GM18517 (cell line): Measurements from ENCODE around the gene PKP1.

Experiments used
- ATAC-seq: cut with Tn5 transposase; IDR thresholded peaks from one replicate; pipeline ENCODE4 v1.9.1; 2021; ENCODE audit warnings: mild to moderate bottlenecking, moderate library complexity; ENCODE audit not compliant: unreplicated experiment

The PKP1 gene

DNA sequence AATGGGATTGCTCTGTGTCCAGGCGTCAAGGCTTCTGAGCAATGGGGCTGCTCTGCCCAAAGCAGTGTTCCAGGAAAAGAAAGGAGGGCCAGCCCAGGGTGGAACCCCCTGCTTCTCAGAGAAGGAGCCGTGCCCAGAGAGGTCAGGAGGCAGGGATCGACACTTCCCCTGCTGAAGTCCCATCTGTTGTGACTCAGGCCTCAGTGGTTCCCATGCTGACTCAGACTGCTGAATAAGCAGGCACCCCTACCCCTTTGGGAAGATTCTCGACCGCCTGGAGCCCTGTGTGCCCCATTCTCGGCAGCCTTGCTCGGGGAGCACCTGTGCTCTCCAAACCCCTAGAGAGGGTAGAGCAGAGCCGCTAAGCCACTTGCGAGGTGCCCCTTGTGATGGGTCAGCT, 23.9 kb downstream of the PKP1 start:
- ATAC-seq: no peak

DNA sequence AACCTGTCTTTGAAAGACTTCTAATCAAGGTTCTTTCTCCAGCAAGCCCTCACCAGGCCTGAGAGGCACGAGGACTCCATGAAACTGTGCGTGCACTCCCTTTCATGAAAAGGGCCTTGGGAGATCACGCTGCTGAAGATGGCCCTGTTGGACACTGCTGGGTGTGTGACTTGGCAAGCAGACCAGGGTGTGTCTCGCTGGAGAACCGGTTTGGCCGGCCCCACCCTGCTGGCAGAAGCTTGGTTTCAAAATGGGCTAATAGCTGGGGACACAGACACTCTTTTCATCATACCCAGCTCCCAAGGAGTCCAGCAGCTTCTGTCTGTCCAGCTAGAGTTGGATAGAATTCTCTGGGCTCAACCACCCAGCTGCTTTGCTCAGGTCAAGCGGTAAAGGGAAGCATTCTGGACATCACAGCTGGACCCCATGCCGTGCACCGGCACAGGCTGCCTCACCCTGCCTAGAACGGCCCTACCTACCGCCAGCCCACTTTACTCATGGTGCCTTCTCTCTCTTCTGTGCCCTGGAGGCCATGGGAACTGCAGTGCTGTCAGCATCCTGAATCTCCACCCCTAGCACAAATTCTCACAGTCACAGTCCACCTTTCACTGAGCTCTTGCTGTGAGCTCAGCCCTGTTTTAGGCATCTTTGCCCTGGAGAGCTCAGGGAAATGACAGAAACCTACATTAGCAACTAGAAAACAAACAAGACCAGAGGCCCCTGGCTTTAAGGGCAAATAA, 24.6 kb downstream of the PKP1 start:
- no peak for ATAC-seq

DNA sequence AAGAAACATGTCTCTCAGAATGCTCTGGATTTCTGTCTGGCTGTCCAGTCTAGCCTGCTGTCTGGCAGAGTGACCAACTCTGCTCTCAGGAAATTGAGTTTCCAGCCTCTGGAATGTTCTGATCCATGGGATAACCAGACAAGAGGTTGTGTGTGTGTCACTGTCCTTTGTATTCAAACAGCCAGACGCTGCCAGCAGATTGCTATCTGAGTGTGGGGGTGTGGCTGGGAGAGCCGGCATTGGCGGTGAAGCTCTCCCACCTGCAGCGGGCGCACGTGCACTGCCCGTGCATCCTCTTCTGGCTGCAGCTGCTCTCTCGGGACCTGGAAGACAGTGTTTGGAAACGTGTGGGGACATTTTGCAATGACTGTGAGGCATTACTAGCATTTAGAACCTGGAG, 26.1 kb downstream of the PKP1 start:
- no peak for ATAC-seq

DNA sequence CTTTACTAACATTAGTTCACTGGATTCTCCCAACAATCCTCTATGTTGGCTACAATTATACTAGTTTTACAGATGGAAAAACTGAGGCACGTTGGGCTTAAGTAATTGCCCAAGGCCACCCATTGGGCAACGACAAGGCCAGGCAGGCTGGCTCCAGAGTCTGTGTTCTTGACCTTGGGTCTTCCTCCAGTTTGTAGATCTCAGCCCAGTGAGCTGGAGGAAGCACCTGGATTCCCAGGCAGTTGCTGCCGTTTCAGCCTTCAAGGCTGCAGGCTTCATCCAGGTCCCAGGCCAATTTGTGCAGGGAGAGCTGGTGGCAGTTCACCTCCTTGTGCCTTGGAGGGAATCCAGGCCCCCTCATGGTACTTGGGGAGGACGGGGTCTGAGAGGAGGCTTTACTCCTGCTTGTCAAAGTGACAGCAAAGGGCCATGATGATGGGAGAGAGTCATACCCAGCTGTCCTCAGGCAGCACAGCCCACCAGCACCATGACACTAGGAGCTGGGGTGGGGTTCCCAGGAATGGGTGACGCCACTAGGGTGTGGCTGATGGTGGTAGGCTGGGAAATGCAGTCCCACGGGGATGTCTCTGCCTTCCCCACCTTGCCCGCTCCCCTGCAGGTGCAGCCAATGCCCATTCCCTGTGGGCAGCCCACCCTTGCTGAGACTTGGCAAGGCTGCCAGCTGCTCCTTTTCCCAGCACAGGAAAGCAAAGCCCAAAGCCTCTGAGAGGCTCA, 27.1 kb downstream of the PKP1 start:
- no peak for ATAC-seq

DNA sequence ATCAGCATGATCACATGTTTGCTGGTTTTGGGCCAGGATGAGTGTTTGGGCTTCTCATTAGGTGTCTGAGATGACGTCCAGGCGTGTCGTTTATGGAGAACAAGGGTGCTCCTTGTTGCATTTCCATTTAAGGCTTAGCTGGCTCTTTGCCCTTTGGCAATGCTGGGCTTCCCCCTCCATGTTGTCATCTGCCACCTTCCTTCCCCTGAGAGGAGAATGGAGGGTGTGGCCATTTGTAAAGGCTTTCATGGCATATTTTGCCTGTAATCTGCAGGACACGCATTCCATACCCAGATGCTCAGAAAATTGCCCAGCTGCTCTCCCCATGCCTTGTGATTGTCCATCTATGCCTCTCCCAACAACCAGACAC, 27.7 kb downstream of the PKP1 start:
- ATAC-seq: no peak

DNA sequence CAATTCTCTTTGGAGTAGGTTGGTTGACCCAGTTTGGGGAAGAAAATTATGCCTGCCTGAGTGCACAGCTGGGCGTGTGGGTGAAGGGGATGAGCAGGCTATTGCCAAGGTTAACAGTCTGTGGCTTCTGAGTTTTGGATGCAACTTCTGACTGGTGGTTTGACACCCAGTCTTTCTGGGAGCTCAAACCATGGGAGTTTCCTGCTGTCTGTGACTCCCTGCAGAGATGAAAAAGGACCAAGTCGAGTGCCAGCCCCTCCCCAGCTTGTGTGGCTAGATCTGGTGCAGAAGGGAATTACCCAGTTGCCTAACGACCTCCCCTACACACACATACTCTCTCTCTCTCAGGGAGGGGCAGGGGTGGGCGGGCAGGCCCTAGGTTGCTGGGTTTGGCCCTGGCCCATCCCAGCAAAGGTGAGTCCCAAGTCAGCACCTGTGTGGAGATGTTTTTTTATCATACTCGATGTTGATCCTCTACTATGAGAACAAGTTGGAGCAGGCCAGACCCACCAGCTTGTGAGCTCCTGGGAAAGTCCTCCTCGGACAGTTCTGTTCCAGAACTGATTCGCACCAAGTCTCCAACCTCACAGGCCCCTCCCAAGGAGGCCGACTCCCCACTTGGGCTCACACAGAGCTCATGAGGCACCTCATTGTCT, 28.2 kb downstream of the PKP1 start:
- ATAC-seq: no peak

DNA sequence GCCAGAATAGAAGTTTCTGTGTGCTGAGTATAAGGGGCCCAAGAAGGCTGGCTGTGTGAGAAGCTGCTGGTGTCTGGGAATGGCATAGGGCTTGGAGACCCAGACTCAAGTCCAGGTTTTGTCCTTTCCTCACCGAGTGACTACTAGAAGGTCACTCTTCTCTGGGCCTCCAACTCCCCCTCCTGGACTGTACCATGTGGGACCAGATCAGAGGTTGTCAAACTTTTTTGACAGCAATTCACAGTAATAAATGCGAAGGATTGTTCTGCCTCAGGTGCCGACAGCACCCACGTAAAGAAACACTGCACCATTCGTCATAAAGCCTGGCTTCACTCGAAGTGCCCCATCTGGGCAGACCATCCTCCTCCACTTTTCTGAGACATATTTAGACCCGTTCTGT, 29.0 kb downstream of the PKP1 start:
- no peak for ATAC-seq

DNA sequence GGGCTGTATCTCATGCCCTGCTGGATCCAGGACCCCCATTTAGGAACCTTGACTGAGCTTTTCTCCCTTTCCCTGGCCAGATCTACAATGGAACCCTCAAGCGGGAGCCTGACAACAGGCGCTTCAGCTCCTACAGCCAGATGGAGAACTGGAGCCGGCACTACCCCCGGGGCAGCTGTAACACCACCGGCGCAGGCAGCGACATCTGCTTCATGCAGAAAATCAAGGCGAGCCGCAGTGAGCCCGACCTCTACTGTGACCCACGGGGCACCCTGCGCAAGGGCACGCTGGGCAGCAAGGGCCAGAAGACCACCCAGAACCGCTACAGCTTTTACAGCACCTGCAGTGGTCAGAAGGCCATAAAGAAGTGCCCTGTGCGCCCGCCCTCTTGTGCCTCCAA, 29.8 kb downstream of the PKP1 start:
- no peak for ATAC-seq

DNA sequence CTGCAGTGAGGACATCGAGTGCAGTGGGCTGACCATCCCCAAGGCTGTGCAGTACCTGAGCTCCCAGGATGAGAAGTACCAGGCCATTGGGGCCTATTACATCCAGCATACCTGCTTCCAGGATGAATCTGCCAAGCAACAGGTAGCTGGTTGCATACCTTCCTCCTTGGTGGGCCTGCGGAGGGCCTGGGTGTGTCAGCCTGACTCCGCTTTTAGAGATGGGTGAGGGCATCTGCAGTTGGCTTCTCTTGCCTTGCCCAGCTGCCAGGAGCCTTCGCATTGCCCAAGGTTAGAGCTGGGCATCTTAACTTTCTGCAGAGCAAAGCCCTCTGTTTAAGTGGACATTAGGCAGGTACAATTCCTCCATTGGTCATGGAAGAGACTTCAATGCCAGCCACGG, 33.2 kb downstream of the PKP1 start:
- no peak for ATAC-seq

DNA sequence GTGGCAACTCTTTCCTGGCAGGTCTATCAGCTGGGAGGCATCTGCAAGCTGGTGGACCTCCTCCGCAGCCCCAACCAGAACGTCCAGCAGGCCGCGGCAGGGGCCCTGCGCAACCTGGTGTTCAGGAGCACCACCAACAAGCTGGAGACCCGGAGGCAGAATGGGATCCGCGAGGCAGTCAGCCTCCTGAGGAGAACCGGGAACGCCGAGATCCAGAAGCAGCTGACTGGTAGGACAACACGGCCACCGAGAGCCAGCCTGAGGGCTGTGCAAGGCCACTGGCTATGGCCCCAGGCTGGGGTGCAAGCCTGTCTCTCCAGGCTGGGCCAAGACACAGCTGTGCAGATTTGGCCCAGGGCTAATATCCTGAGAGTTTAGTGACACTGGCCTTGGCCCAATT, 34.2 kb downstream of the PKP1 start:
- ATAC-seq: no peak

DNA sequence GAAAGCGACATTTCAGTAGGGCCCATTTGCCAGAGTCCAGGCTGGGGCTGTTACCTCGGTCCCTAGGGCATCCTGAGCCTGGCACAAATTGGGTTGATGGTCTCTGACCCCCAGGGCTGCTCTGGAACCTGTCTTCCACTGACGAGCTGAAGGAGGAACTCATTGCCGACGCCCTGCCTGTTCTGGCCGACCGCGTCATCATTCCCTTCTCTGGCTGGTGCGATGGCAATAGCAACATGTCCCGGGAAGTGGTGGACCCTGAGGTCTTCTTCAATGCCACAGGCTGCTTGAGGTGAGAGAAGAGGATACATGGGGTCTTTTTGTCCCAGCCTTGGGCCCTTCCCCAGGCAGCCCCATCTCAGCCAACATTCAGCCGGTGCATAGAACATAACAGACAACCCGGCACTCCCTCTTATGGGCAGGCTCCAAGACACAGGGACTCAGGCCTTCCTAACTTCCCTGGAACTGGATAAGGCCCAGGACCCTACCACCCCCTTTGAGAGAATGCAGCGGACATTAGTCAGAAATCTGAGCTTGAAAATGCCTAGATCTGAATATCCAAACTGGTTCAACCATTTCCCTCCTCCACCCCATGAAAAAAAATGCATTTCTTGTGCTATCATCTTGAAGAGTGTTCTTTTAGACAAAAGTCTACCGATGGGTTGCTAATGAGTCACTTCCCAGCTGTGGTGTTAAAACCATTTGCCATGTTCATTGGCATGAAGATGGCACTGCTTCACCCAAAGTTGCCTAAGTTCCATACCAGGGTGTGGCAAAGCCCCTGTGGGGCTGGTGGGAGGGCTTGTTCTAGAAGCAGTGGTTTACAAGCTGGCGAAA, 35.4 kb downstream of the PKP1 start:
- no peak for ATAC-seq

DNA sequence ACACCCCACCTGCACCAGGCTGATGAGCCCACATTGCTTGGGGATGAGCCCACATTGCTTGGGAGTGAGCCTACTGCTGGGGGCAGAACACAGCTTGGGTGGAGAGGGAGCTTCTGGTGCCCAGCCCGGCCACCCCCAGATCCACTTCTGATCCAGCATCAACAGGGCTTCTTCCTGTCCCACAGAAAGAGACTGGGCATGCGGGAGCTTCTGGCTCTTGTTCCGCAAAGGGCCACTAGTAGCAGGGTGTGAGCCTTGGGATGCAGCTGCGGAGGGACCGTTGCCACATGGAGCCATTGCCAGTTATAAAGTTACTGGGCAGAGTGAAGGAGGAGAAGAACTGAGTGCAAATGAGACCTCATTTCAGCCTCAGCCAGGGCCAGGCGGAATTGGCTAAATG, 36.3 kb downstream of the PKP1 start:
- no peak for ATAC-seq

DNA sequence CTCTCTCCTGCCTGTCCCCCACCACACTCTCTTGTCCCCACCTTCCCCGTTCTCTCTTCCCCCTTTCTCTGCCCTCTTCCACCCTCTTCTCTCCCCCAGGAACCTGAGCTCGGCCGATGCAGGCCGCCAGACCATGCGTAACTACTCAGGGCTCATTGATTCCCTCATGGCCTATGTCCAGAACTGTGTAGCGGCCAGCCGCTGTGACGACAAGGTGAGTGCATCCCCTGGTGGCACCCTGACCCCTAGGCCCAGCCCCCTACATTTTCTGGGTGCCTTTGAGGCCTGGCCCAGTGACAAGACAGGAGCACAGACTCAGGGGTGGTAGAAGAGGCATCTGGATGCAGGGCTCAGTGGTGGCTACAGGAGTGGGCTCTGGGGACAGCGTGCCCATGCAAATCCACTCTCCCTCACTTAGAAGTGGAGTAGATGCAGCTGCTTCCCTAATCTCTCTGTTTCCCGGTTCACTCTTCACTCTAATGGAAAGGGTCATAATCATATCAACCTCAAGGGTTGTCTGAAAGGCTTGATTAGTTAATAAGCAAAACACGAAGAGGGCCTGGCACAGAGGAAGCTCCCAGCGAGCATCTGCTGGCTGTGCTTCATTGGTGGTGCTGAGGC, 37.0 kb downstream of the PKP1 start:
- no peak for ATAC-seq

DNA sequence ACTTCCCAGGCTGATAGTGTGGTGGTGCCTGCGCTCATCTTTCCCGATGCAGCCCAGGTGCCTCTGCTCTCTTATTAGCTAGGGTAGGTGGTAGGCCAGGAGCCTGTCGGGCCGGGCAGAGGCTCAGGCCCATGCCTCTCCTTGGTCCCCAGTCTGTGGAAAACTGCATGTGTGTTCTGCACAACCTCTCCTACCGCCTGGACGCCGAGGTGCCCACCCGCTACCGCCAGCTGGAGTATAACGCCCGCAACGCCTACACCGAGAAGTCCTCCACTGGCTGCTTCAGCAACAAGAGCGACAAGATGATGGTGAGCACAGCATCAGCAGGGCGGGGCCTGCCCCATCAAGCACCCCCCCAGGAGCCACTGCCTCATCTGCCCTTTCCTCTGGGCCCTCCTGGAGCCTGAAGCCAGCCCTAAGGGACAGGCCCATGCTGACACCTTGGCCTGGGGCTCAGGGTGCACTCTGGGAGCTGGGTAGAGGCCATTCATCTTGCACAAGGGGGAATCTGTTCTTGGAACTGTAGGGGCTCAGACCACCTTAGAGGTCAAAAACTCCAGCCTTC, 38.6 kb downstream of the PKP1 start:
- ATAC-seq: no peak

DNA sequence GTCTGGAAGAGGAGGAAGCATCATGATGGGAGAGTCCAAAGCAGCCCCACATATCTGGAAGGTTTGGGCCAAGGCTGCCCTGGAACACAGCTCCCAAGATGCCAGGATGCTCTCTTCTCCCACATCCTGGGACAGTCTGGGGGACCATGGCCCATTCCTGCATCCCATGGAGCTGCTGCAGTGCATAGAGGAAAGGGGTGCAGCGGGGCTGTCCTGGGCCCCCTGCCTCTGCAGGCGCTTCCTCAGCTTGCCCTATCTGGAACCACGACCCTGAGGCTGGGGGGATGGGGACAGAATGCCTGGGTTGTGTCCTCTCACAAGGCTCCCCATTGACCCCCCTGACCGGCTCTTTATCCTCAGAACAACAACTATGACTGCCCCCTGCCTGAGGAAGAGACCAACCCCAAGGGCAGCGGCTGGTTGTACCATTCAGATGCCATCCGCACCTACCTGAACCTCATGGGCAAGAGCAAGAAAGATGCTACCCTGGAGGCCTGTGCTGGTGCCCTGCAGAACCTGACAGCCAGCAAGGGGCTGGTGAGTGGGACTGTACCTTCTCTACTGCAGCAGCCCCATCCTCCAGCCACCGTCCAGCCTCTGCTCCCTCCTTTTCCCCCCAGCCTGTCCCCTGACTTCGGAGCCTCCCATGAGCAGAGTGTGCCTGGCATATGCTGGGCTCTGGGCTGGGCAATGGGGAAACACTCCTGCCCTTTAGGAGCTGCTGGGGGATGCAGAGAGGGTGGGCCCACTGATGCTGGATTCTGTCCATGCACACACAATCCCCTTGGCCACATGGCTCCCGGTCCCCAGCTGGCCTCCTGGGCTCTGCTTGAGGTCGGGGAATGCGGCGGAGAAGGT, 39.6 kb downstream of the PKP1 start:
- no peak for ATAC-seq

DNA sequence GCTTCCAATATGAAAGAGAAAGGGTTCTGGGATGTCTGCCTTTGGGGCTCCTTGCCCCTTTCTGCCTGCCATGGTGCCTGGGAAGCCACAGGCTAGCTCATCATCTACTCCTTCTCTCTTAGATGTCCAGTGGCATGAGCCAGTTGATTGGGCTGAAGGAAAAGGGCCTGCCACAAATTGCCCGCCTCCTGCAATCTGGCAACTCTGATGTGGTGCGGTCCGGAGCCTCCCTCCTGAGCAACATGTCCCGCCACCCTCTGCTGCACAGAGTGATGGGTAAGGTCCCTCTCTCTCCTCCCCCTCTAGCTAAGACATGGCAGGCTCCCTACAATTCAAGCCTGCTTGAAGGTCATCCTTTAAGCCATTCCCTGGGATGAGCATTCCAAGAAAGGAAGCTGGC, 41.0 kb downstream of the PKP1 start:
- ATAC-seq: no peak

DNA sequence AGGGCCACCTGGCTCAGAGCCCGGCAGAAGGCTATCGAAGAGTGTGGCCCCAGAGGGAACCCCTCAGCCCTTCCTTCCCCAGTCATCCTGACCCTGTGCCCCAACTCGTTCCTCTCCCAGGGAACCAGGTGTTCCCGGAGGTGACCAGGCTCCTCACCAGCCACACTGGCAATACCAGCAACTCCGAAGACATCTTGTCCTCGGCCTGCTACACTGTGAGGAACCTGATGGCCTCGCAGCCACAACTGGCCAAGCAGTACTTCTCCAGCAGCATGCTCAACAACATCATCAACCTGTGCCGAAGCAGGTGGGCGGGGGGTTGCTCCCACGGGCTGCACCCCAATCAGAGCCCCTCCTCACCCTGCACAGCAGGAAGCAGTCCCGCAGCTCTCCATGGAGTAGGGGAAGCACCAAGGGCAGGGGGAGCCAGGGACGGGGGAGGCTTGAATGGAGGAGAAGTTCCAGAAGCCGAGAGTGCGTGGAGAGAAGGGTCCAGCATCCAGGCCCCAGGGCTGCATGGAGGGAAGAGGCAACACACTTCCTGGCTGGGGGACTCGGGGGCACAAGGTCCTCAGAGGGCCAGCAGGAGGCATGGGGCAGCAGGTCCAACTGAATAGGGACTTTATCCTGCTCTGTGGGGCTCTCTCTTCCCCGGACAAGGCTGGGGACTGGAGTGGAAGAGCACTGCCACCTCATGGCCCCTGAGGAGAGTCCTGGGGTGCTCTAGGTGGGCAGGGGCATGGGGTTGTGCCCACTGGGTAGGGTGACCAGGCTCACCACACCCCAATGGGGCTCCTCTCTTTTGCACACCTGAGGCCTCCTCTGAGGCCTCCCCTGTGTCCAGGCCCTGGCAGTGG, 41.7 kb downstream of the PKP1 start:
- ATAC-seq: no peak

DNA sequence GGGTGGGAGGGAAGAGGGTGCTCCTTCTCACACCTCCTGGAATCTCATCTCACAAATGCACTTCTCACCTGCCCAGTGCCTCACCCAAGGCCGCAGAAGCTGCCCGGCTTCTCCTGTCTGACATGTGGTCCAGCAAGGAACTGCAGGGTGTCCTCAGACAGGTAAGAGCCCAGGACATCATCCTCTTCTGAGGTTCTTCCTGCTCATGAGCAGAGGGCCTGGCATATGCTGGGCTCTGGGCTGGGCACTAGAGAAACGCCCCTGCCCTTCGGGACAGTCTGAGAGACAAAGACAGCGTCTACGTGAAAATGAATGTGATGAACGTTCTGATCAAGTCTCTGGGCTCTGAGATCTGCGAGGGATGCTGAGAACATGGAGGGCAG, 42.4 kb downstream of the PKP1 start:
- no peak for ATAC-seq

DNA sequence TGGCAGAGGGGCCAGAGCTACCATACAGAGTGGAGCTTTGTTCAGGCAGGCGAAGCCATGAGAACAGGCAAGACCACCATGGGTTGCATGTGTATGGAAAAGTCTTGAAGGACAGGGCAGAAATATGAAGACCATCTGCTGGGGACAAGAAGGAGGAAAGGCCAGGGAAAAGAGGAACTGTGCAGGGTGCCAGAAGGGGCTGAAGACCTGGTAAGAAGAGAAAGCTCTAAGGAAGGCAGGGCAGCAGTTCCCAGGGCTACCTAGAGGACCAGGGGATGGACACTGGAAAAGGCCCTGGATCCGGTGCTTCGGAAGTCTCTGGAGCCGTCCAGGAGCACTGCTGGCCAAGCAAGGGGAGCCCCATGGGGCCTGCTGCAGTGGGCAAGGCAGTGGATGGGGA, 43.4 kb downstream of the PKP1 start:
- ATAC-seq: no peak
